ENCODE measurements around the gene LRRC36. TPM values are rescaled to one million over a fixed set of nuclear protein-coding genes. Genes with fewer than 3 reads are reported as not detected.

LRRC36 gene
- total and polyA plus RNA-seq, 2 of the 13 experiments (the other 11 are each of a cell fraction or from before 2014, with no cell fraction given): 0.12 to 0.15 TPM

GRCh38 chr16:67346341-67346740 is 19.7 kb downstream of the LRRC36 start:
- 34% methylated on average over 3 of the region's 3 CpGs for WGBS (ENCODE audit: low lambda C conversion rate)
- Histone ChIP-seq H3K9ac (ENCODE audit: insufficient read depth, low read depth, low read length) (no peak overlapping the region), H3K27me3 (ENCODE audit: control insufficient read depth in 1 of 2, insufficient read depth in 2 of 2, low read length in 2 of 2) (no peaks in the 10 kb centered on the region), H3K36me3 (replicated peaks in 1 of 2; ENCODE audit: control insufficient read depth in 1 of 2, insufficient read depth in 2 of 2, low read length in 2 of 2) (no peaks in the 10 kb centered on the region), H3K4me1 (ENCODE audit: insufficient read depth, low read length) (peaks cover 28% of the 10 kb centered on the region), H3K4me2 (ENCODE audit: low read depth, low read length) (no peak overlapping the region), H2AFZ (ENCODE audit: low read length) (no peak overlapping the region), H3K9me3 (ENCODE audit: low read length) (no peaks in the 10 kb centered on the region), H4K20me1 (ENCODE audit: insufficient read depth, low read length) (no peaks in the 10 kb centered on the region), H3K4me3 (replicated peaks in 1 of 3; ENCODE audit: insufficient read depth in 1 of 3, low read depth in 2 of 3, low read length in 3 of 3) (no peak overlapping the region), H3K27ac (ENCODE audit: extremely low read length, insufficient read depth, low read length) (no peak overlapping the region), H3K79me2 (ENCODE audit: insufficient read depth, low read length) (no peaks in the 10 kb centered on the region)
- POLR2A ChIA-PET: no interaction called here
- intact Hi-C loops (cut with micrococcal nuclease; ENCODE audit: unreplicated experiment) (no loop called here), in situ Hi-C loops (cut with HindIII; ENCODE audit: extremely low pct_ligation_motif_present, low pct_unique_long_range_greater_than_20kb) (no loop called here)
- no TSS peak for BruUV-seq (replicated peaks)
- TF ChIP-seq RBFOX2 (IDR thresholded peaks at IDR 0.05; ENCODE audit: low read depth, low read length): no peak
- TF ChIP-seq SOX5 (CRISPR knock-in tag; IDR thresholded peaks at IDR 0.05; ENCODE audit: borderline replicate concordance): 0 out of 2 replicates have a peak, but pooled peaks have one; percentile 11
- 0 out of 2 replicates have a peak, but pooled peaks have one; percentile 25 for TF ChIP-seq NR2F6 (IDR thresholded peaks at IDR 0.05)
- TF ChIP-seq NR2F6 (CRISPR knock-in tag; IDR thresholded peaks at IDR 0.05): no peak
- FAIRE-seq (no peak), ATAC-seq (no peak), DNase-seq (ENCODE audit: low spot score) (no peak)
- CTCF ChIA-PET (ENCODE audit: low intra/inter-chr PET ratio, low total read pairs): no interaction called here

GRCh38 chr16:67349172-67349571 is 22.6 kb downstream of the LRRC36 start:
- in situ Hi-C loops (cut with HindIII; ENCODE audit: extremely low pct_ligation_motif_present, low pct_unique_long_range_greater_than_20kb): no loop called here
- TF ChIP-seq STAG1 (CRISPR knock-in tag; IDR thresholded peaks at IDR 0.05) (peak; percentile 51), SMC3 (IDR thresholded peaks at IDR 0.05; ENCODE audit: low read length) (peak; percentile 25; the same call in 1 of the 2 replicates), PAX8 (CRISPR knock-in tag; IDR thresholded peaks at IDR 0.05; ENCODE audit: borderline replicate concordance) (no peak), FOXA3 (CRISPR knock-in tag; IDR thresholded peaks at IDR 0.05) (0 out of 2 replicates have a peak, but pooled peaks have one; percentile 7), CTCF (CRISPR knock-in tag; IDR thresholded peaks at IDR 0.05) (peak; percentile 45), AFF4 (CRISPR knock-in tag; IDR thresholded peaks at IDR 0.05) (no peak), KLF11 (CRISPR knock-in tag; IDR thresholded peaks at IDR 0.05) (no peak), FOXO4 (CRISPR knock-in tag; conservative IDR thresholded peaks at IDR 0.05) (no peak)

More at GRCh38 chr16:67349172-67349571, 22.6 kb downstream of the LRRC36 start:
- H2AFZ ChIP-seq (ENCODE audit: low read length): no peak overlapping the region
- intact Hi-C loops (cut with micrococcal nuclease; ENCODE audit: unreplicated experiment): loop anchor here (1.0 to 2.0 kb wide), 2 partner anchors 44 to 58 kb away; partner anchors contain the start of gene TPPP3
- ATAC-seq (peak; percentile 59; the same call in 2 of the 3 replicates), FAIRE-seq (no peak), DNase-seq (ENCODE audit: low spot score) (peak; percentile 53)
- H3K9me3 ChIP-seq (ENCODE audit: low read length): no peaks in the 10 kb centered on the region
- H3K79me2 ChIP-seq (ENCODE audit: insufficient read depth, low read length): no peaks in the 10 kb centered on the region
- no peaks in the 10 kb centered on the region for H4K20me1 ChIP-seq (ENCODE audit: insufficient read depth, low read length)
- ChIA-PET POLR2A (no interaction called here), CTCF (ENCODE audit: low intra/inter-chr PET ratio, low total read pairs) (interaction anchor here (0.6 to 1.3 kb wide), 4 partner anchors 45 to 116 kb away, joined by 3 to 4 read pairs (median 4); no protein-coding TSS in a partner anchor)
- no peak overlapping the region for H3K4me3 ChIP-seq (replicated peaks in 1 of 3; ENCODE audit: insufficient read depth in 1 of 3, low read depth in 2 of 3, low read length in 3 of 3)
- H3K36me3 ChIP-seq (replicated peaks in 1 of 2; ENCODE audit: control insufficient read depth in 1 of 2, insufficient read depth in 2 of 2, low read length in 2 of 2): no peaks in the 10 kb centered on the region
- no TSS peak for BruUV-seq (replicated peaks)
- H3K9ac ChIP-seq (ENCODE audit: insufficient read depth, low read depth, low read length): no peak overlapping the region
- no peaks in the 10 kb centered on the region for H3K27me3 ChIP-seq (ENCODE audit: control insufficient read depth in 1 of 2, insufficient read depth in 2 of 2, low read length in 2 of 2)
- no peak overlapping the region for H3K4me2 ChIP-seq (ENCODE audit: low read depth, low read length)
- peaks cover 28% of the 10 kb centered on the region for H3K4me1 ChIP-seq (ENCODE audit: insufficient read depth, low read length)
- H3K27ac ChIP-seq (ENCODE audit: extremely low read length, insufficient read depth, low read length): no peak overlapping the region
